Glutamatergic neuron (in vitro differentiated cells): ENCODE data around the gene ZNF280D. TPM values are rescaled to one million over a fixed set of nuclear protein-coding genes. Genes with fewer than 3 reads are reported as not detected.

ENCODE experiments used
- DNase-seq: peaks from one replicate; pipeline ENCODE4 v3.0.0; 2022
- H3K27ac Mint-ChIP-seq: one replicate; pipeline ENCODE4 v1.8.0; 2020; ENCODE audit warnings: mild to moderate bottlenecking, mixed read lengths, inconsistent platforms; ENCODE audit not compliant: unreplicated experiment
- H3K27me3 Mint-ChIP-seq: one replicate; pipeline ENCODE4 v1.8.0; 2020; ENCODE audit warnings: mild to moderate bottlenecking, moderate library complexity, mixed read lengths, inconsistent platforms; ENCODE audit not compliant: unreplicated experiment
- H3K36me3 Mint-ChIP-seq: one replicate; pipeline ENCODE4 v1.8.0; 2020; ENCODE audit warnings: mild to moderate bottlenecking, mixed read lengths, inconsistent platforms; ENCODE audit not compliant: unreplicated experiment
- H3K4me1 Mint-ChIP-seq: one replicate; pipeline ENCODE4 v1.8.0; 2020; ENCODE audit warnings: mild to moderate bottlenecking, low read depth, mixed read lengths, inconsistent platforms; ENCODE audit not compliant: unreplicated experiment
- H3K4me3 Mint-ChIP-seq: one replicate; pipeline ENCODE4 v1.8.0; 2020; ENCODE audit warnings: mild to moderate bottlenecking, mixed read lengths, inconsistent platforms; ENCODE audit not compliant: unreplicated experiment
- H3K9me3 Mint-ChIP-seq: one replicate; pipeline ENCODE4 v1.8.0; 2020; ENCODE audit warnings: mild to moderate bottlenecking, moderate library complexity, mixed read lengths, inconsistent platforms; ENCODE audit not compliant: unreplicated experiment
- total RNA-seq: library from RNA; stranded (reverse); fragmentation: NEBNext Ultra II Directional; extraction: Animal tissue kit (Norgen Biotek cat#: 25700); gene quantifications from one replicate; pipeline ENCODE4 v1.2.1, GENCODE V29; 2021; ENCODE audit not compliant: unreplicated experiment
- TF ChIP-seq, protein P1 (sequence below): fragments of 200-600 bp; sonication (generic); IDR thresholded peaks from one replicate; pipeline ENCODE4 v1.5.0; 2021; ENCODE audit not compliant: partially characterized antibody, unreplicated experiment

ZNF280D gene
- total RNA-seq, 1 donor from 2014 or later: 35.9 TPM

DNA sequence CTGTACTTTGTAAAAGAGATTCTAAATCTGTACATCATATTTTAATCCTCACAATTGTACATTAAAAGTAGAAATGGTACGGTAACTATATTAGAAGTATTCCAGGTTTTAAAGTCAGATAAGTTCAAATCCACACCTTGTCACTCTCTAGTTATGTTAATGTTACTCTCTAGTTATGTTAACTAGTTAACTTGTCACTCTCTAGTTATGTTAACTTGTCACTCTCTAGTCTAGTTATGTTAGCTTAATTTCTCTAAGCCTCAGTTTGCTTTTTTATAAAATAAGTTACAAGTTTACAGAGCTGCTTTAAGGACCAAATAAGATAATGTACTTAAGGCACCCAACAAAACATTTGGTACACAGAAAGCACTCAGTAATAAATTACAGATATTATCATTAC lies 42.6 kb downstream of the ZNF280D start:
- no peaks in the 10 kb centered on the region for H3K9me3 Mint-ChIP-seq
- no peaks in the 10 kb centered on the region for H3K27me3 Mint-ChIP-seq
- TF ChIP-seq, protein P1, sequence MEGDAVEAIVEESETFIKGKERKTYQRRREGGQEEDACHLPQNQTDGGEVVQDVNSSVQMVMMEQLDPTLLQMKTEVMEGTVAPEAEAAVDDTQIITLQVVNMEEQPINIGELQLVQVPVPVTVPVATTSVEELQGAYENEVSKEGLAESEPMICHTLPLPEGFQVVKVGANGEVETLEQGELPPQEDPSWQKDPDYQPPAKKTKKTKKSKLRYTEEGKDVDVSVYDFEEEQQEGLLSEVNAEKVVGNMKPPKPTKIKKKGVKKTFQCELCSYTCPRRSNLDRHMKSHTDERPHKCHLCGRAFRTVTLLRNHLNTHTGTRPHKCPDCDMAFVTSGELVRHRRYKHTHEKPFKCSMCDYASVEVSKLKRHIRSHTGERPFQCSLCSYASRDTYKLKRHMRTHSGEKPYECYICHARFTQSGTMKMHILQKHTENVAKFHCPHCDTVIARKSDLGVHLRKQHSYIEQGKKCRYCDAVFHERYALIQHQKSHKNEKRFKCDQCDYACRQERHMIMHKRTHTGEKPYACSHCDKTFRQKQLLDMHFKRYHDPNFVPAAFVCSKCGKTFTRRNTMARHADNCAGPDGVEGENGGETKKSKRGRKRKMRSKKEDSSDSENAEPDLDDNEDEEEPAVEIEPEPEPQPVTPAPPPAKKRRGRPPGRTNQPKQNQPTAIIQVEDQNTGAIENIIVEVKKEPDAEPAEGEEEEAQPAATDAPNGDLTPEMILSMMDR: no peak
- DNase-seq: no peak
- no peak overlapping the region for H3K4me3 Mint-ChIP-seq
- no peak overlapping the region for H3K27ac Mint-ChIP-seq
- peaks cover 3% of the 10 kb centered on the region for H3K4me1 Mint-ChIP-seq
- H3K36me3 Mint-ChIP-seq: no peaks in the 10 kb centered on the region

DNA sequence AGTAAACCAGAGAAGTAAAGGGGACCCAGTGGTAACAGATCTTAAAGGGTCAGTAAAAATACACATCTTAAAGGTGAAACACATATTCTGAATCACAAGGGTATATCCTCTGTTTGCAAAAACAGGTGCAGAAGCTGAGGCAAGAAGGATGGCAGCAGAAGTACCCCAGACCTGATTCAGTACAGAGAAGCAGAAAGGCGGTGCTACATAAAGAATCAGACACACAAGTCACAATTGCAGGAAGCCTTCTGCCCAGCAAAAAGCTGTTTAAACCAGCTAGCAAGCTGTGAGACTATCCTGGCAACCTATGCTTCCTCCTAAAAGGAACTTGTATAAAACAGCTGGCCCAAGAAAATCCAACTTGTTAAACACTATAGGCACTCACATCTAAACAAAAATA lies 49.4 kb downstream of the ZNF280D start:
- H3K4me3 Mint-ChIP-seq: no peak overlapping the region
- DNase-seq: no peak

DNA sequence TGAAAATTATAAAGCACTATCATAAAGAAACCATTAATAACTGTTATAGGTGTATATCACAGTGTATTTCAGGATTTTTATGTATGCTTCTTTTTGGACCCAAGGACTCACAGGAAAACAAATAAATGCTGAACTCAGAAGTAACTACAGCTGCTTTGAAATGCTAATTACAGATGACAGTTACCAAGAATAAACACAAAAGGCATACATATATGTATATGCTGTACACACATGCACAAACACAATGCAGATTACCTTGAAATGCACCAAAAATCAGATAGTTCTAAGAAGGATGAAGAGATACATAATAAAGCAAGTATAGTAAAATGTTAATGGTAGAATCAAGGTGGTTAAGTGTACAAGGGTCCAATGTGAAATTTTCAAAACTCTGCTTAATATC lies 52.2 kb downstream of the ZNF280D start:
- H3K9me3 Mint-ChIP-seq: no peaks in the 10 kb centered on the region
- H3K4me1 Mint-ChIP-seq: no peaks in the 10 kb centered on the region
- TF ChIP-seq, protein P1: no peak
- H3K36me3 Mint-ChIP-seq: no peaks in the 10 kb centered on the region
- no peak overlapping the region for H3K27ac Mint-ChIP-seq
- no peaks in the 10 kb centered on the region for H3K27me3 Mint-ChIP-seq
- no peak overlapping the region for H3K4me3 Mint-ChIP-seq
- no peak for DNase-seq

More for the DNA sequence above, 49.4 kb downstream of the ZNF280D start:
- TF ChIP-seq, protein P1: no peak
- H3K36me3 Mint-ChIP-seq: no peaks in the 10 kb centered on the region
- H3K27me3 Mint-ChIP-seq: no peaks in the 10 kb centered on the region
- H3K9me3 Mint-ChIP-seq: no peaks in the 10 kb centered on the region
- no peak overlapping the region for H3K27ac Mint-ChIP-seq
- H3K4me1 Mint-ChIP-seq: no peaks in the 10 kb centered on the region

DNA sequence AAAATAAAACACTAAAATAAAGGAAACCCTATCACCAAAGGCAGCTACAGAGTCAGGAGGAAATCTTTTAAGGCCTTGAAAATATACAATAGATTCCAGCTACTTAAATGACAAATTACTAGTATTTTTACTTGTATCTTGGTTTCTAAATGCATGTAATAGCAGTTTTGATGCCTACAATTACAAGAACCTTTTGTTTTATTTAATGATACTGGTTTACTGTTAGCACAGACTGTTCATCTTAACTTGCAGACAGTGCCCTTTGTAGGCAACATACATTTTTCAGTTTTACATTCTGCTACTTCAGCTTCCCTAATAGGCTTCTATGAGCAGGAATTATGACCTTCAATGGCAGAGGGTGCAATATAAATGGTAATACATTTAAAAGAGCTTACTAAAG lies 54.1 kb downstream of the ZNF280D start:
- TF ChIP-seq, protein P1: no peak
- H3K4me1 Mint-ChIP-seq: no peaks in the 10 kb centered on the region
- DNase-seq: no peak
- no peaks in the 10 kb centered on the region for H3K9me3 Mint-ChIP-seq
- no peaks in the 10 kb centered on the region for H3K36me3 Mint-ChIP-seq
- no peaks in the 10 kb centered on the region for H3K27me3 Mint-ChIP-seq
- no peak overlapping the region for H3K4me3 Mint-ChIP-seq
- H3K27ac Mint-ChIP-seq: no peak overlapping the region

DNA sequence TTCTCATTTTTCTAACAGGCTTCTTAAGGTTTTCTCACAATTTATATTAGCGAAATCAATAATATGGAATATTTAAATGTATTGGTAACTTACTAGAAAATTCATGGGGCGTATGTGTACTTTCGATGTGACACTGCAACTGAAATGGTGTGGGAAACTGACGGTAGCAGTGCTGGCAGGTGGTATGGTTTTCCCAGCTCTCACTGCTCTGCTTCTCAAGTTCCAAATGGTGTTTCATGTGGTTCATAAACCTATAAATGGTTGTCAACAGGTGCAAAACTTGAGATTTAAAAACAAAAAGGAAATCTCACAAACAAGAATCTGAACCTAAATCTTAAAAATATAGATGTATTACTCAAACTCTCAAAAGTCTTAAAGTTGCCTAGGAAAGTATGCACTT lies 54.7 kb downstream of the ZNF280D start:
- Mint-ChIP-seq H3K9me3 (no peaks in the 10 kb centered on the region), H3K27ac (no peak overlapping the region), H3K4me1 (no peaks in the 10 kb centered on the region), H3K27me3 (no peaks in the 10 kb centered on the region), H3K36me3 (no peaks in the 10 kb centered on the region), H3K4me3 (no peak overlapping the region)
- DNase-seq: no peak
- TF ChIP-seq, protein P1: no peak
